SK-N-SH treated with all-trans-retinoic acid at 6 μM for 48 hours (cell line): ENCODE results near the gene GRID2IP.

Source experiments
- CSDC2 ChIP-seq: fragments of 250-450 bp; sonication (Bioruptor Pico); IDR thresholded peaks from 2 replicates; pipeline ENCODE4 v1.5.0; 2020; ENCODE audit warnings: mild to moderate bottlenecking, moderate library complexity
- ESRRG ChIP-seq: fragments of 250-450 bp; sonication (Bioruptor Pico); IDR thresholded peaks from 2 replicates; pipeline ENCODE4 v1.6.1; 2021; ENCODE audit warnings: mild to moderate bottlenecking
- GLIS3 ChIP-seq: fragments of 250-450 bp; sonication (Bioruptor Pico); IDR thresholded peaks from 2 replicates; pipeline ENCODE4 v1.5.0; 2020; ENCODE audit warnings: mild to moderate bottlenecking, moderate library complexity
- OSR1 ChIP-seq: fragments of 250-450 bp; sonication (Bioruptor Pico); IDR thresholded peaks from 2 replicates; pipeline ENCODE4 v1.8.0; 2022; ENCODE audit warnings: moderate library complexity, mild to moderate bottlenecking, inconsistent platforms
- PPARA ChIP-seq: fragments of 250-450 bp; sonication (Bioruptor Pico); IDR thresholded peaks from 2 replicates; pipeline ENCODE4 v1.5.0; 2020; ENCODE audit warnings: mild to moderate bottlenecking, borderline replicate concordance
- RARB ChIP-seq: fragments of 250-450 bp; sonication (Bioruptor Pico); IDR thresholded peaks from 2 replicates; pipeline ENCODE4 v1.8.0; 2021; ENCODE audit warnings: mild to moderate bottlenecking, moderate library complexity
- SNAI2 ChIP-seq: fragments of 250-450 bp; sonication (Bioruptor Pico); IDR thresholded peaks from 2 replicates; pipeline ENCODE4 v1.5.0; 2020; ENCODE audit warnings: mild to moderate bottlenecking, moderate library complexity
- TOX ChIP-seq: fragments of 250-450 bp; sonication (Bioruptor Pico); IDR thresholded peaks from 2 replicates; pipeline ENCODE4 v1.8.0; 2021; ENCODE audit warnings: mild to moderate bottlenecking, moderate library complexity, borderline replicate concordance
- ZFP3 ChIP-seq: fragments of 250-450 bp; sonication (Bioruptor Pico); IDR thresholded peaks from 2 replicates; pipeline ENCODE4 v1.5.0; 2020; ENCODE audit warnings: mild to moderate bottlenecking, moderate library complexity
- ZFP30 ChIP-seq: fragments of 450-650 bp; formaldehyde crosslinking; IDR thresholded peaks from 2 replicates; pipeline ENCODE4 v1.5.0; 2022; ENCODE audit warnings: mild to moderate bottlenecking, moderate library complexity
- ZNF565 ChIP-seq: fragments of 450-650 bp; formaldehyde crosslinking; conservative IDR thresholded peaks from 2 replicates; pipeline ENCODE4 v1.5.0; 2020; ENCODE audit warnings: low read depth, mild to moderate bottlenecking, moderate library complexity
- TF ChIP-seq, protein P1 (sequence below): fragments of 250-450 bp; sonication (Bioruptor Pico); IDR thresholded peaks from 2 replicates; pipeline ENCODE4 v1.5.1; 2020; ENCODE audit warnings: low read depth, mild to moderate bottlenecking, moderate library complexity
- TF ChIP-seq, protein P2 (sequence below): fragments of 250-450 bp; sonication (Bioruptor Pico); IDR thresholded peaks from 2 replicates; pipeline ENCODE4 v1.5.1; 2021; ENCODE audit warnings: mild to moderate bottlenecking, moderate library complexity

DNA sequence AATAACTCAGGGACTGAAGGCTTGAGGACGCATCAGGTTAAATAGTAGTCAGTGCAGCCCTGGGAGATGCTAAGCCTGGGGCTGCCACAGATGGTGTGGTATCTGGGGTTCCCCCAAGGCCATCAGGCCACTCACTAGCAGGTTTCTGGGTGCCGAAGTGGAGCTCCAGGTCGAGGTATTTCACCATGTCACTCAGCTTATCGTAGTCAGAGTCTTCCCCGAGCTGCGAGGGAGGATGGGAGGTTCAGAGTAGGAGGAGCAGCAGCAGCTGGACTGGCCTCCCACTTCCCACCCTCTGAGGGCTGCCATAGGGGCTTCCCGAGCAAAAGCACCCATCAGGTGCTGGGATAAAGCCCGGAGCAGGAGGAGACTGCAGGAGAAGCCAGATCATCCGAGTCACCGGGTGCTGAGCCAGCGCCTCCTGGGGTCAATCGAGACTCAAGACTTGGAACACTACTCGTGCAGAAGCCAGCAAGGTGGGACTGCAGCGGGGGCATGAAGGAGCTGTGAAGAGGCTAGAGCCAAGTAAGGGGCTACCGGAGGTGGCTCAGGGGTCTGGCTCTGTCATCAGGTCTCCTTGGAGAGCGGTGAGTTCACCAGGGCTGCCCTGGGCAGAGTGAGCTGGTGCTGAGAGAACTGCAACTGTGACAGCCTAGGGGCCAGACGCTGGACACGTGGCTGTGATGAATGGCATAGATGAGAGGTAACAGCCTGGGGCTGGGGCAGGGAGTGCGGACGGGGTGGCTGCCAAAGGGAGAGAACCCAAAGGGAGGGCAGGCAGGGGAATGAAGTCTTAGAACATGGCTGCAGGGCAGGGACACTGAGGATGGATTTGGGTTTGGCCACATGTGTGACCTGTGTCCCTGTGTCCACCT, 45.3 kb downstream of the GRID2IP start:
- TF ChIP-seq CSDC2 (CRISPR knock-in tag) (no peak), PPARA (no peak), SNAI2 (no peak), ZFP3 (CRISPR knock-in tag) (no peak), ZFP30 (CRISPR knock-in tag) (no peak), ESRRG (CRISPR knock-in tag) (no peak), ZNF565 (CRISPR knock-in tag) (no peak), TOX (CRISPR knock-in tag) (no peak), RARB (CRISPR knock-in tag) (no peak), OSR1 (CRISPR knock-in tag) (no peak), GLIS3 (CRISPR knock-in tag) (no peak)
- TF ChIP-seq, protein P1, sequence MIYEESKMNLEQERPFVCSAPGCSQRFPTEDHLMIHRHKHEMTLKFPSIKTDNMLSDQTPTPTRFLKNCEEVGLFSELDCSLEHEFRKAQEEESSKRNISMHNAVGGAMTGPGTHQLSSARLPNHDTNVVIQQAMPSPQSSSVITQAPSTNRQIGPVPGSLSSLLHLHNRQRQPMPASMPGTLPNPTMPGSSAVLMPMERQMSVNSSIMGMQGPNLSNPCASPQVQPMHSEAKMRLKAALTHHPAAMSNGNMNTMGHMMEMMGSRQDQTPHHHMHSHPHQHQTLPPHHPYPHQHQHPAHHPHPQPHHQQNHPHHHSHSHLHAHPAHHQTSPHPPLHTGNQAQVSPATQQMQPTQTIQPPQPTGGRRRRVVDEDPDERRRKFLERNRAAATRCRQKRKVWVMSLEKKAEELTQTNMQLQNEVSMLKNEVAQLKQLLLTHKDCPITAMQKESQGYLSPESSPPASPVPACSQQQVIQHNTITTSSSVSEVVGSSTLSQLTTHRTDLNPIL (CRISPR knock-in tag) = no peak
- TF ChIP-seq, protein P2, sequence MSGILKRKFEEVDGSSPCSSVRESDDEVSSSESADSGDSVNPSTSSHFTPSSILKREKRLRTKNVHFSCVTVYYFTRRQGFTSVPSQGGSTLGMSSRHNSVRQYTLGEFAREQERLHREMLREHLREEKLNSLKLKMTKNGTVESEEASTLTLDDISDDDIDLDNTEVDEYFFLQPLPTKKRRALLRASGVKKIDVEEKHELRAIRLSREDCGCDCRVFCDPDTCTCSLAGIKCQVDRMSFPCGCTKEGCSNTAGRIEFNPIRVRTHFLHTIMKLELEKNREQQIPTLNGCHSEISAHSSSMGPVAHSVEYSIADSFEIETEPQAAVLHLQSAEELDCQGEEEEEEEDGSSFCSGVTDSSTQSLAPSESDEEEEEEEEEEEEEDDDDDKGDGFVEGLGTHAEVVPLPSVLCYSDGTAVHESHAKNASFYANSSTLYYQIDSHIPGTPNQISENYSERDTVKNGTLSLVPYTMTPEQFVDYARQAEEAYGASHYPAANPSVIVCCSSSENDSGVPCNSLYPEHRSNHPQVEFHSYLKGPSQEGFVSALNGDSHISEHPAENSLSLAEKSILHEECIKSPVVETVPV = no peak
